AG10803 (cell line): Measurements from ENCODE around the gene DMD.
A peak's percentile ranks its signal among the peaks of the same experiment; 100 is the strongest.

ENCODE experiments used
- DNase-seq: peaks from one replicate; pipeline ENCODE4 v3.0.0; 2010; ENCODE audit warnings: low read depth
- H3K4me3 ChIP-seq: 2 replicates; pipeline ENCODE4 v1.5.1; 2011; ENCODE audit warnings: mild to moderate bottlenecking, low read length, control low read depth
- CTCF ChIP-seq: conservative IDR thresholded peaks from 2 replicates; pipeline ENCODE4 v1.5.1; 2011; ENCODE audit warnings: mild to moderate bottlenecking, low read length, control low read depth, inconsistent platforms

DMD gene

GRCh38 chrX:31367816-31368215 is 1843.5 kb downstream of the DMD start:
- no peak overlapping the region for H3K4me3 ChIP-seq
- no peak for DNase-seq
- no peak for TF ChIP-seq CTCF

- TF ChIP-seq CTCF: no peak
- no peak overlapping the region for H3K4me3 ChIP-seq
- DNase-seq: no peak
Measured at GRCh38 chrX:31366041-31366440, 1845.3 kb downstream of the DMD start.

DNA sequence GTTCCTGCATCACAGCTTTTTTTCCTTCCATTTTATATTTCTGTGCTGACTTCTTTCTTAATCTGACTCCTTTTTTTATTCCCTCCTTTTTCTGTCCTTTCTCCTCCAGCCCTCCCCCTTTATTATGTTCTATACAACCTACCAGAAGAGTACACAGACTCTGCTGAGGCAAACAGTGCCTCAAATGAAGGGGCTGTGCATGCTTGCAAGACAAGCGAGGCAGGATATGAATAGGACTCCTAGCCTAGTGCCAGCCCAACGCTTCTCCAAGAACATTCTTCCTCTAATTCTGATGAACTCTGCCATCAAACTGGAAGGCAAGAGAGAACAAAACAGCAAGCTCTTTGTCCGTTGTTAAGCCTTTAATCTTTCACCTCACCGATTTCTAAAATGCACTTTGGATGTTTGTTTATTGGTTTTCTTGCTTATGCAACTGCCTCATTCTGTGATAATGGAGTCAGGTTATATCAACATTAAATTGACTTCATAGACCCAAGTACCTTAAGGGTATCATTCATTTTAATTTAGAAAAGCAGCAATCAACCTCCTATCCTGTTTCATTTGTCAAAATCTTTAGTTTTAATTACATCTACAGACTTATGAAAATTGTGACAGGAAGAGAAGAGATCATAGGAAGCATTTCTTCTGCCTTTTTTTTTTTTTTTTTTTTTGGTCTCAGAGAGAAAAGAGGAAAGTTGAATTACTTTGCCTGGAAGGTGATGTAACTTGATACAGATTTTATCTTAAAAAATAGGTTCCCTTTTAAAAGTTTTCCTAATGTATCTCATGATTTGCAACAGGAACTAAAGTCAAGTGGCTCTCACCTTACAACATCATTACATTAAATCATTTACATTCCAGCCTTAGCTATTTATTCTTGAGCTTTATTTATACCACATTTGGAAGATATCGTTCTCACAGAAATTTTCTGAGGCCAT is 1854.8 kb downstream of the DMD start:
- no peak overlapping the region for H3K4me3 ChIP-seq
- no peak for DNase-seq
- TF ChIP-seq CTCF: no peak

- no peak overlapping the region for H3K4me3 ChIP-seq
- peak; percentile 15 for DNase-seq
- TF ChIP-seq CTCF: no peak
Measured at GRCh38 chrX:31355206-31355955, 1856.0 kb downstream of the DMD start.

GRCh38 chrX:31353095-31353494 is 1858.3 kb downstream of the DMD start:
- DNase-seq: peak; percentile 48
- no peak overlapping the region for H3K4me3 ChIP-seq
- no peak for TF ChIP-seq CTCF

DNA sequence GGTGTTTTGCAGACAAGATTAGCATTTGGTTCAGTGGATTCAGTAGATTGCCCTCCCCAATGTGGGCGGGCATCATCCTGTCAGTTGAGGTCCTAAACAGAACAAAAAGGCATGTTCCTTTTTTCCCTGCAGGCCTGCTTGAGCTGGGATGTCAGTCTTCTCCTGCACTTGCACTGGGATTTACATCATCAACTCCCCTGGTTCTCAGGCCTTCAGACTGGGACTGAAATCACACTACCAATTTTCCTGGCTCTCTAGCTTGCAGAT is 1860.6 kb downstream of the DMD start:
- H3K4me3 ChIP-seq: no peak overlapping the region
- no peak for TF ChIP-seq CTCF
- DNase-seq: no peak

DNA sequence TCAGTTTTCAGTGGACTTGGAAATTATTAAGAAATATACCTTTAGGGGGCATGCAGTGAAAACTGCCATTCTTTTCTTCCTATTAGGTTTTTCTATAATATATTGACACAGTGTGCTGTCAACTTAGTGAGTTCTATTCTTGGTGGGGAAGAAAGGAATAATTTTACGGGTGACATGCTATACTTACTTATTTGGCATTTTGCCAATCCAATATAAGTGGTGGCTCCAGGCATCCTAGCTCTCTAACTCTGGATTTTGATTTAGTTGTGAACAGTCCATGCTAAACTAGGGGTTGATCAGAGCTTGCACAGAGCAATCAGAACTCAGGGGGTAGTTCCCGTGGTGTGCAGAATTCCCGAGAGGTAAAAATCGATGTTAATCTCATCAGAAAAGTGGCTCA is 1861.8 kb downstream of the DMD start:
- no peak overlapping the region for H3K4me3 ChIP-seq
- no peak for TF ChIP-seq CTCF
- DNase-seq: no peak
